Natural killer cell (primary cell): Measurements from ENCODE around the gene TAF11L10. TPM values are rescaled to one million over a fixed set of nuclear protein-coding genes. Genes with fewer than 3 reads are reported as not detected.
"Not testable (repeated sequence)": the region's sequence is repeated elsewhere in the genome, so short reads cannot be mapped to it uniquely, and the experiment has no call there.

ENCODE experiments used
- ATAC-seq, 3 donors: fragments of 150-1000 bp in 2 of 3; fragments of 200-7000 bp in 1 of 3; cut with Tn5 transposase; 1 replicate in 1 of 3; 2 replicates in 2 of 3; pipeline ENCODE4 v1.10.0; 2021; ENCODE audit warnings: mild to moderate bottlenecking in 2 of 3, moderate library complexity in 2 of 3
- DNase-seq, 2 donors: peaks; one replicate each; pipeline versions ENCODE4 v3.0.0 to v3.0.0-alpha.2; 2013 to 2021; ENCODE audit warnings: mixed read lengths in 1 of 2
- H3K27ac ChIP-seq: one replicate; pipeline ENCODE4 v1.5.1; 2013; ENCODE audit warnings: mild to moderate bottlenecking, low read length
- H3K27me3 ChIP-seq: one replicate; pipeline ENCODE4 v1.6.1; 2013; ENCODE audit warnings: low read length; ENCODE audit not compliant: control insufficient read depth, insufficient read depth
- H3K36me3 ChIP-seq: one replicate; pipeline ENCODE4 v1.6.1; 2013; ENCODE audit warnings: low read length; ENCODE audit not compliant: control insufficient read depth, insufficient read depth
- H3K4me1 ChIP-seq: one replicate; pipeline ENCODE4 v1.6.1; 2013; ENCODE audit warnings: low read length; ENCODE audit not compliant: control insufficient read depth, insufficient read depth
- H3K4me3 ChIP-seq: one replicate; pipeline ENCODE4 v1.5.1; 2013; ENCODE audit warnings: low read length
- H3K9me3 ChIP-seq: one replicate; pipeline ENCODE4 v1.6.1; 2013; ENCODE audit warnings: low read length; ENCODE audit not compliant: control insufficient read depth, insufficient read depth
- H3K27ac Mint-ChIP-seq, 2 donors: one replicate each; pipeline ENCODE4 v1.8.0; 2022; ENCODE audit warnings: mild to moderate bottlenecking in 2 of 2, mixed read lengths in 2 of 2, moderate library complexity in 1 of 2
- H3K27me3 Mint-ChIP-seq, 2 donors: one replicate each; pipeline ENCODE4 v1.8.0; 2022; ENCODE audit warnings: low read depth in 2 of 2, mixed read lengths in 2 of 2
- H3K36me3 Mint-ChIP-seq: one replicate; pipeline ENCODE4 v1.8.0; 2022; ENCODE audit warnings: mixed read lengths
- H3K4me1 Mint-ChIP-seq, 2 donors: one replicate each; pipeline ENCODE4 v1.8.0; 2022; ENCODE audit warnings: mixed read lengths in 2 of 2
- H3K4me3 Mint-ChIP-seq: one replicate; pipeline ENCODE4 v1.8.0; 2022; ENCODE audit warnings: mild to moderate bottlenecking, moderate library complexity, mixed read lengths
- H3K9me3 Mint-ChIP-seq, 2 donors: one replicate each; pipeline ENCODE4 v1.8.0; 2022; ENCODE audit warnings: mixed read lengths in 2 of 2
- CTCF ChIP-seq: fragments of 200-600 bp; IDR thresholded peaks from one replicate; pipeline ENCODE4 v1.8.0; 2022; ENCODE audit warnings: antibody characterized with exemption
- WGBS: methylation state at CpG from one replicate; pipeline ENCODE4 v1.1.7; 2013; ENCODE audit warnings: missing lambda C conversion rate; ENCODE audit not compliant: insufficient coverage; 5-methylcytosine and 5-hydroxymethylcytosine counted together
- intact Hi-C: fragments of 100-400 bp; cut with micrococcal nuclease; formaldehyde crosslinking; loops from one replicate; pipeline ENCODE4 v1.14.2; 2022
- total RNA-seq, 4 donors: library from RNA; stranded (reverse); fragments of 120-200 nt in 1 of 4; gene quantifications; one replicate each; pipeline versions ENCODE4 v1.2.3 to v1.2.4, GENCODE V29; 2013 to 2022

Gene TAF11L10
- total RNA-seq, 3 donors from 2014 or later (not counting 1 experiment from before 2014, with no cell fraction given): not detected

GRCh38 chr5:17604951-17605350 is 7.3 kb upstream of the TAF11L10 start:
- no peaks in the 10 kb centered on the region for H3K4me1 ChIP-seq
- H3K27me3 ChIP-seq: no peaks in the 10 kb centered on the region
- 91% methylated on average over 9 of the region's 14 CpGs for WGBS
- Mint-ChIP-seq H3K9me3 (peaks cover 5 to 12% of the 10 kb centered on the region in 2 donors), H3K4me3 (no peak overlapping the region), H3K4me1 (no peaks in the 10 kb centered on the region), H3K36me3 (peaks cover 6% of the 10 kb centered on the region), H3K27ac (no peak overlapping the region), H3K27me3 (no peaks in the 10 kb centered on the region)
- DNase-seq (no peak), ATAC-seq (no peak)
- H3K4me3 ChIP-seq: no peak overlapping the region
- no peaks in the 10 kb centered on the region for H3K9me3 ChIP-seq
- H3K27ac ChIP-seq: no peak overlapping the region
- no peak for TF ChIP-seq CTCF
- intact Hi-C loops: no loop called here
- H3K36me3 ChIP-seq: no peaks in the 10 kb centered on the region

- H3K27ac Mint-ChIP-seq, intact Hi-C loops, DNase-seq, H3K4me3 ChIP-seq, H3K27ac ChIP-seq, H3K27me3 Mint-ChIP-seq, H3K4me1 ChIP-seq, H3K36me3 Mint-ChIP-seq, H3K27me3 ChIP-seq, H3K4me3 Mint-ChIP-seq, H3K36me3 ChIP-seq, H3K4me1 Mint-ChIP-seq, H3K9me3 ChIP-seq, ATAC-seq: not testable (repeated sequence)
- 81% methylated on average over 5 of the region's 6 CpGs for WGBS
- peaks cover 5 to 18% of the 10 kb centered on the region in 2 donors for H3K9me3 Mint-ChIP-seq
Observed at GRCh38 chr5:17603880-17604279, 6.3 kb upstream of the TAF11L10 start, which contains the start of gene TAF11L11. TAF11L11 (plus strand) TSS chr5:17604183.

GRCh38 chr5:17594255-17594654 is 3.4 kb downstream of the TAF11L10 start, which contains the start of gene TAF11L9:
TAF11L9 (minus strand) TSS chr5:17594394.
- H3K9me3 ChIP-seq, H3K36me3 ChIP-seq, H3K27ac ChIP-seq, DNase-seq, H3K9me3 Mint-ChIP-seq, H3K27me3 Mint-ChIP-seq, H3K4me3 Mint-ChIP-seq, ATAC-seq, H3K27ac Mint-ChIP-seq, intact Hi-C loops, H3K36me3 Mint-ChIP-seq, H3K4me1 ChIP-seq, H3K4me1 Mint-ChIP-seq, H3K27me3 ChIP-seq, H3K4me3 ChIP-seq: not testable (repeated sequence)
- WGBS: no CpG with 5 or more reads among the region's 15 CpGs

GRCh38 chr5:17590860-17591259 is 6.8 kb downstream of the TAF11L10 start, which contains the start of gene TAF11L8:
TAF11L8 (minus strand) TSS chr5:17590960.
- ATAC-seq, H3K9me3 Mint-ChIP-seq, H3K4me1 ChIP-seq, H3K27ac Mint-ChIP-seq, H3K4me3 Mint-ChIP-seq, H3K27me3 Mint-ChIP-seq, H3K9me3 ChIP-seq, H3K36me3 ChIP-seq, H3K4me3 ChIP-seq, H3K36me3 Mint-ChIP-seq, H3K4me1 Mint-ChIP-seq, H3K27ac ChIP-seq, intact Hi-C loops, H3K27me3 ChIP-seq, DNase-seq: not testable (repeated sequence)
- no CpG with 5 or more reads among the region's 16 CpGs for WGBS

DNA sequence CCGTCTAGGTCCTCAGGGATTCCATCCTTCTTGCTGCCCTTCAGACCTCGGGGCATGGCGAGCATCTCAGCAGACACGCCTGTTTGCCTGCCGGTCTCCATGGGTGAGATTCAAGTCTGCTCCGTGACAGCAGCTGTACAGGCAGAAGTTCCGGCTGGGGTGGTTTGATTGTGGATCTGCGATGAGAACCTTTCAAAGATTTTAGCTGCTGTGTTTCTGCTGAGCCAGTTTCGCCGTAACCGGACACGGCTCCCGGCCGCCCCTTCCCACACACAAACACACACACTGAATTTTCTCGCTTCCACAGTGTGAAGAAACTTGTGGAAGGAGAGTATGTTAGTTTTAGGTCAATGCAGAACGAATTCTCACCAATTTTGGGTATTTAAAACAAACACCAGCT is 12.0 kb downstream of the TAF11L10 start, which contains the start of gene TAF11L7:
TAF11L7 (minus strand) TSS at position 101 of the 400 bp plus-strand sequence.
- intact Hi-C loops, H3K36me3 Mint-ChIP-seq, H3K27me3 ChIP-seq, H3K9me3 ChIP-seq, H3K4me3 ChIP-seq, H3K4me1 Mint-ChIP-seq, H3K27ac Mint-ChIP-seq, H3K27ac ChIP-seq, H3K4me3 Mint-ChIP-seq, H3K4me1 ChIP-seq, H3K36me3 ChIP-seq, DNase-seq, ATAC-seq, H3K9me3 Mint-ChIP-seq, H3K27me3 Mint-ChIP-seq: not testable (repeated sequence)
- no CpG with 5 or more reads among the region's 16 CpGs for WGBS

Other genes starting within 250 kb of the TAF11L10 start
- gene TAF11L2, start 99.6 kb downstream of the TAF11L10 start, total RNA-seq: not detected
- not detected for gene TAF11L3, start 79.5 kb downstream of the TAF11L10 start, total RNA-seq
- gene TAF11L4, start 76.0 kb downstream of the TAF11L10 start, total RNA-seq: not detected
- not detected for gene TAF11L5, start 72.6 kb downstream of the TAF11L10 start, total RNA-seq
- not detected for gene TAF11L6, start 69.2 kb downstream of the TAF11L10 start, total RNA-seq
- gene TAF11L7, start 12.1 kb downstream of the TAF11L10 start, total RNA-seq: not detected
- gene TAF11L8, start 6.9 kb downstream of the TAF11L10 start, total RNA-seq: not detected
- not detected for gene TAF11L9, start 3.4 kb downstream of the TAF11L10 start, total RNA-seq
- not detected for gene TAF11L11, start 6.4 kb upstream of the TAF11L10 start, total RNA-seq
- gene TAF11L12, start 12.6 kb upstream of the TAF11L10 start, total RNA-seq: not detected
- gene TAF11L13, start 34.3 kb upstream of the TAF11L10 start, total RNA-seq: not detected
- gene TAF11L14, start 36.6 kb upstream of the TAF11L10 start, total RNA-seq: not detected